Measurements from ENCODE around the gene KCTD2.

DNA sequence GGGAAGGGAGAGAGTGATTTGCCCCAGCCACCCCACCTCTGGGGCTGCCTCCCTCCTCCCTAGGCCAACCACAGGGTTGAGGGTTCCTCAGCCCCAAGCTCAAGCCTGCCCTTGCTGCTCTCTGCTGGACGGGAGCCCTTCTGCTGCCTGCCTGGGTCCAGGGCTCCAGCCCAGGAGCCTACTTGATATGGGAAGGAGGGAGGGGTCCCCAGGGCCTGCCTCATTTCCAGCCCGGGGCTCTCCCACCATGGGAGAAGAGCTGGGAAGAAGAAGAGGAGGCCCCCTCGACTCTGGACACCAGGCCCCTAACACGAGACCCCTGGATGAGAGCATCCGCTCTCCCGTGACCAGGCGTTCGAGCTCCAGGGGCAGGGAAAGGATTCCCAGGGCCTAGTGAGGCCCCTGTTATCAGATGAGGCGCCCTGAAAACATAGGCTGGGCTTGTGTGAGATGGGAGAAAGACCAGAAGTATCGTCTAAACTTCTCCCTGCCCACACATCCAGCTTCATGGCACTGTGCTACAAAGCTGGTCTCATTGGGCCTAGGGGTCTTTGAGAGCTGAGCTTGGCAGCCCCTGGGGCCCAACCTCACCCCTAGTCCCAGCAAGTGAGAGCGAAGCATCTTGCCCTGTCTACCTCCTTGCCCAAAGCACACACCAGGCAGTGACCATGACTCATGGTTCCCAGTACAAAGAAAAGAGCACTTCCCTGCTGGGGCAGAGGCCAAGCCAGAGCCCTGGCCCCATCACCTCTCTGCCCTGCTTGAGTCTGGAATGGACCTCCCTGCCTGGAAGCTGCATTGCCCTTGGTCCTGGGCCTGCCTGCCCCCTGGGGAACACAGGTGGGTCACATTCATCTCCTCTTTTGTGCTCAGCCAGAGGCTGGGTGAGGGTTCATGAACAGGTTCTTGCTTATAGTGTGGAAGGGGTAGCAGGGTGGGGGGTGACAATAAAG is 41.7 kb downstream of the KCTD2 start:
- no peak for TF ChIP-seq EZH2 (IDR thresholded peaks at IDR 0.05)
- TF ChIP-seq POLR2AphosphoS5 (IDR thresholded peaks at IDR 0.05; ENCODE audit: borderline replicate concordance, low read depth, low read length): no peak

All from SK-N-MC (cell line).